ENCODE results near the gene IGSF23. TPM values are rescaled to one million over a fixed set of nuclear protein-coding genes. Genes with fewer than 3 reads are reported as not detected.

IGSF23 gene
- total RNA-seq, 1 donor from 2014 or later, result not detected

GRCh38 chr19:44581288-44581687 is 32.1 kb upstream of the IGSF23 start:
- no peak for DNase-seq (ENCODE audit: low spot score in 2 of 2)
- no peaks in the 10 kb centered on the region for H3K4me1 ChIP-seq
- TF ChIP-seq CTCF (IDR thresholded peaks at IDR 0.05), result no peak
- no peak overlapping the region for H3K27ac ChIP-seq
- no peaks in the 10 kb centered on the region for H3K36me3 ChIP-seq
- no peak overlapping the region for H3K4me3 ChIP-seq
- no peaks in the 10 kb centered on the region for H3K9me3 ChIP-seq
- no peaks in the 10 kb centered on the region for H3K27me3 ChIP-seq
- intact Hi-C loops (cut with DNase I), result no loop called here

- no peaks in the 10 kb centered on the region for H3K4me1 ChIP-seq
- H3K27me3 ChIP-seq, result no peaks in the 10 kb centered on the region
- peak in 1 of 3 experiments; percentile 36 for TF ChIP-seq CTCF (IDR thresholded peaks at IDR 0.05)
- H3K4me3 ChIP-seq, result no peak overlapping the region
- H3K36me3 ChIP-seq, result no peaks in the 10 kb centered on the region
- DNase-seq (ENCODE audit: low spot score in 2 of 2), result no peak
- no peaks in the 10 kb centered on the region for H3K9me3 ChIP-seq
- intact Hi-C loops (cut with DNase I), result no loop called here
- H3K27ac ChIP-seq, result no peak overlapping the region
Measured at GRCh38 chr19:44582581-44583265, 30.6 kb upstream of the IGSF23 start.

- Histone ChIP-seq H3K4me3 (no peak overlapping the region), H3K27me3 (no peaks in the 10 kb centered on the region), H3K27ac (no peak overlapping the region), H3K9me3 (no peaks in the 10 kb centered on the region), H3K4me1 (no peaks in the 10 kb centered on the region), H3K36me3 (no peaks in the 10 kb centered on the region)
- intact Hi-C loops (cut with DNase I), result loop anchor here (5.0 kb wide), 1 partner anchor 72 kb away; no protein-coding TSS in a partner anchor
- no peak for TF ChIP-seq CTCF (IDR thresholded peaks at IDR 0.05)
- no peak for DNase-seq (ENCODE audit: low spot score in 2 of 2)
Measured at GRCh38 chr19:44585371-44586133, 27.8 kb upstream of the IGSF23 start.

- Histone ChIP-seq H3K9me3 (no peaks in the 10 kb centered on the region), H3K4me3 (no peak overlapping the region), H3K4me1 (no peaks in the 10 kb centered on the region), H3K27ac (no peak overlapping the region), H3K36me3 (no peaks in the 10 kb centered on the region), H3K27me3 (no peaks in the 10 kb centered on the region)
- intact Hi-C loops (cut with DNase I), result loop anchor here (5.0 kb wide), 1 partner anchor 69 kb away; no protein-coding TSS in a partner anchor
- peak in 1 of 3 experiments; percentile 7 for TF ChIP-seq CTCF (IDR thresholded peaks at IDR 0.05)
- no peak for DNase-seq (ENCODE audit: low spot score in 2 of 2)
Measured at GRCh38 chr19:44587963-44588770, 25.2 kb upstream of the IGSF23 start.

GRCh38 chr19:44588771-44589112 is 24.6 kb upstream of the IGSF23 start:
- intact Hi-C loops (cut with DNase I), result loop anchor here (5.0 kb wide), 1 partner anchor 69 kb away; no protein-coding TSS in a partner anchor
- no peaks in the 10 kb centered on the region for H3K36me3 ChIP-seq
- H3K27me3 ChIP-seq, result no peaks in the 10 kb centered on the region
- H3K4me3 ChIP-seq, result no peak overlapping the region
- H3K4me1 ChIP-seq, result no peaks in the 10 kb centered on the region
- no peak overlapping the region for H3K27ac ChIP-seq
- no peaks in the 10 kb centered on the region for H3K9me3 ChIP-seq
- no peak for TF ChIP-seq CTCF (IDR thresholded peaks at IDR 0.05)
- no peak for DNase-seq (ENCODE audit: low spot score in 2 of 2)
